ENCODE results near the gene DUT.

- no peak for TF ChIP-seq CTCF (IDR thresholded peaks at IDR 0.05)
- no peak for TF ChIP-seq POLR2A (IDR thresholded peaks at IDR 0.05)
Observed at GRCh38 chr15:48366584-48367312, 35.5 kb downstream of the DUT start.
